HEK293T (cell line): ENCODE measurements around the gene SSTR4.

Experiments used
- FOXK2 ChIP-seq: fragments of 450-650 bp; IDR thresholded peaks from 2 replicates; pipeline ENCODE4 v1.6.1; 2016; ENCODE audit warnings: mild to moderate bottlenecking
- FOXM1 ChIP-seq: fragments of 450-650 bp; IDR thresholded peaks from 2 replicates; pipeline ENCODE4 v1.6.1; 2017; ENCODE audit warnings: mild to moderate bottlenecking, borderline replicate concordance

DNA sequence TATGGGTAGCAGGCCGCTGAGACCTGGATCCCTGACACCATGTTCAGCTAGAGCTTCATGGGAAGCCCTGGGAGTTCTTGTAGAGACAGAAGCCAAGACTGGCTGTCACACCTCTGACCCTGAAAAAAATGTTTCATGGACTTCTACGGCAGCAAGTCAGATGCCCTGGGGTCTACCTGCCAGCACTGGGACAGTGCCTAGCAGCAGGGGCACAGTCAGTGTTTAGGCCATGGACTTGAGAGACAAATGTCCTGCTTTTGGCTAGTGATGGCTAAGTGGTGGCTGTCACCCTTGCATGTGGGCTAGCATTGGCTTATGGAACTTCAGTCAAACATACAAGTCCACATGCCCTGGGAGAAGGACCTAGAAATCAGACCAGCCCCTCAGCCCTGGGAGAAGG lies 41.3 kb upstream of the SSTR4 start:
- TF ChIP-seq FOXK2 (no peak), FOXM1 (no peak)
